Activated CD4-positive, alpha-beta T cell treated with anti-CD3 and anti-CD28 coated beads for 4 hours (primary cell): Measurements from ENCODE around the gene PABPN1L.
"Not testable (repeated sequence)": the region's sequence is repeated elsewhere in the genome, so short reads cannot be mapped to it uniquely, and the experiment has no call there.

Experiments
- DNase-seq, 2 donors: peaks; one replicate each; pipeline ENCODE4 v3.0.0-alpha.2; 2020

The PABPN1L gene

GRCh38 chr16:88825146-88825545 is 41.3 kb downstream of the PABPN1L start:
- DNase-seq: no peak

GRCh38 chr16:88824256-88825077 is 42.0 kb downstream of the PABPN1L start:
- no peak for DNase-seq

- not testable (repeated sequence) for DNase-seq
Measured at GRCh38 chr16:88823646-88824045, 42.8 kb downstream of the PABPN1L start.

DNA sequence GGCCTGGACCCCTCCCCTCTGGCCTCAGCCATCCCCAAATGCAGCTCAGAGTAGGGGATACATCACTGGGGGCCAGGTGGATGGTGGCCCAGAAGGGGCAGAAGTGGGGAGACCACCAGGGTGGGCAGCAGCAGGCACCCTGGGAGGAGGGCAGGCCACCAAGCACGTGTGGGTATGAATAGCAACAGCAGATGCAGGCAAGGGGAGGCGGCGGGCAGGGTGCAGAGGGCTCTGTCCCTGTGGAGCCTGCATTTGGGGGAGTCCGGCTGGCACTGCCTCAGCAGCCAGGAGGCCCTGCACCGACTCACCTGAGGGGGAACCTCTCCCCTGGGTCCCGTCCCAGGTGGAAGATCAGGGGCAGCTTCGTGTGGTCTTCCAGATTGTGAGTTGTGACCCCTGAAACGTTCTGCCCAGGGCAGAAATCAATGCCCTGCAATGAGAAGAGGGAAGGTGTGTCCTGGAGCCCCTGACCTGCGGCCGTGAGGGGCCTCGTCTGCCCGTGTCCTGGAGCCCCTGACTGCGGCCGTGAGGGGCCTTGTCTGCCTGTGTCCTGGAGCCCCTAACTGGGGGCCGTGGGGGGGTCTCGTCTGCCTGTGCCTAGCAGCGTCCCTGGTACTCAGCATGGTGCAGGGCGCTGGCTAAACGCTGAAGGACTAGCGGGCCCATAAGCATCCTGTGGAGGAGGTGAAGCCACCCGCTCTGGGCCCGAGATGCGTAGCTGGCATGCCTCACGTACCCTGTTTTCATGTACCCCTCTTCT is 44.0 kb downstream of the PABPN1L start:
- no peak for DNase-seq

- DNase-seq: no peak
Measured at GRCh38 chr16:88821168-88821850, 45.2 kb downstream of the PABPN1L start.

GRCh38 chr16:88820385-88821025 is 46.0 kb downstream of the PABPN1L start:
- DNase-seq: no peak

DNA sequence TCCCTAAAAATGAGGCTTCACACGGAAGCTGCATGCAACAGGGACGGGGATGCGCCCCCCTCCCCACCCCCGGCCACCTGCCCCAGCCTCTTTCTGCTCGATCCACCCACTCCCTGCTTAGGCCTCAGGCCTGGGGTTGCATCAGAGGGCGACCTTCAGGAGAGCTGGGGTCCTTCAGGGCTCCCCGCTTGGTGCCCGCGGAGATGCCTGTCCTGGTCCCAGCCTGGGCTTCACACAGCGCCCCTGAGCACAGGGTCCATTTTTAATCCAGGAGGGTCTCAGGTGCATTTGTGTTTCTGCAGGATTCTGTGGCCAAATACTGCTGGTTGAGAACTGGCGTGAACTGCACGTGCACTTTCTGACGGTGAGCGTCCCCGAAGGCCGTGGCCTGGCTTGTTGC is 47.3 kb downstream of the PABPN1L start:
- DNase-seq: no peak

- DNase-seq: no peak
Measured at GRCh38 chr16:88818575-88818874, 47.9 kb downstream of the PABPN1L start.

DNA sequence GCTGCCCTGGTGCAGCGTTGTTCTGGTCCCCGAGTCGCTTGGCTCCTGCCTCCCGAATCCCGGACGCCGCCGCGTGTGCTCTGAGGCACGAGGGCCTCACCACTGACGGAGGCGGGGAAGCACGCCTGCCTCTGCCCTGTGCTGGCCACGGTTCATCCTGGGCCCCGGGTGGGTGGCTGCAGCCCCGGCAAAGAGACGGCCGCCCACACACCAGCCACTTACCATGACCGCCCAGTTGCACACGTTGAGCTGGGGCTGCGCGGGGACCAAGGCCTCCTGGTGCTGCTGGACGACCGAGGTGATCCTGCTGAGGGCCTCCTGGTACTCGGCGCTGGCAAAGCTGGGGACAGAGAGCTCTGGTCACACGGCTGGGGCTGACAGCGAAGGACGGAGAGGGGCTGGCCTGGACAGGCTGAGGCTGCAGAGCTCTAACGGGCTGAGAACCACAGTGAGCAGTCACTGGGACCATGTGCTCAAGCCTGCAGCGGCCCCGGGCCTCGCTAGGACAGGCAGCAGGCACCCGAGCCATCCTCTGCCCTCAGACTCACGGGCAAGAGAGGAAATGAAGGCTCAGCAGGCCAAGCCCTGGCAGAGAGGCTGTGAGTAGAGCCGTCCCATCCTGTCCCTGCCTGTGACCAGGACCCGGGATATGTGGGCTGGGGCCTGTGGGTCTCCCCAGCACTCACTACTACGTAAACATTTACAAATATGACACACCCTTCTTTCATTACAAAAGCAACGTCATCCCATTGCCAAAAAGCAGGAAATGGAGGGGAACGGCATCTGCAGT is 48.5 kb downstream of the PABPN1L start:
- no peak for DNase-seq

DNA sequence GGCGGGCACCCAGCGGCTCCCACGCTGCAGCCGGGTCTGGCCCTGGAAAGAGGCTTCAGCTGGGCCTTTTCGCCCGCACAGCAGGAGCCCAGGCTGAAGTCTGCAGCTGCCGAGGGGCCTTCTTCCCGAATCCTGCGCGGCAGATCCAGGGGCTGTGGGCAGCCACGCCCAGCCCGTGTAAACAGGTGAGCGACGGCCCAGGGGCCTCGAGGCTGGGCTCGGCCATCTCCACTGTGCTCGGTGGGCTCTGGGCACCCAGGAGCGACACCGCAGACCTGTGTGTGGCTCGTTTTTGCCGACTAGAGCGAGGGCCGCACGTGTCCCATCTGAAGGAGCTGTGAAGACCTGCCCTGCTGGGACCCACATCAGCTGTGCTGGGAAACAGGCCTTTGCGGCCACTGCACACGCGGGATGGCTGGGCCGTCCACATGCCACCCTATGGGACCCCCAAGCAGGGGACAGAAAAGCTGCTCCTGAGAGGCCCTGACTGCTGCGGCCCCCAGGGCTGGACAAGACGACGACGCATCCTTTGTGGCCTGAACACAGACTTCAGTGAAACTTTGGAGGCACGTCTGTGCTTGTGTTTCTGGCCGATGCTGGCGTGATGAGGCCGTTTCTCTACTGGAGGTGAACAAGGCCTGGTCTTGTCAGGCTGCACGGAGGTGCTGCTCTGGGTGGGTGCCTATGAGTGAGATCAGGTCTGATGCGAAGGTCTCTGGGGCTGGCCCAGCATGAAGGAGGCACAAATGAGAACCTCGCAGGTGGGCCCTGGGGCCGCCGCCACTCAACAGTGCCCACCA is 49.5 kb downstream of the PABPN1L start:
- DNase-seq: no peak

GRCh38 chr16:88815901-88816589 is 50.4 kb downstream of the PABPN1L start:
- peak; percentile 42 to 52 for DNase-seq

DNA sequence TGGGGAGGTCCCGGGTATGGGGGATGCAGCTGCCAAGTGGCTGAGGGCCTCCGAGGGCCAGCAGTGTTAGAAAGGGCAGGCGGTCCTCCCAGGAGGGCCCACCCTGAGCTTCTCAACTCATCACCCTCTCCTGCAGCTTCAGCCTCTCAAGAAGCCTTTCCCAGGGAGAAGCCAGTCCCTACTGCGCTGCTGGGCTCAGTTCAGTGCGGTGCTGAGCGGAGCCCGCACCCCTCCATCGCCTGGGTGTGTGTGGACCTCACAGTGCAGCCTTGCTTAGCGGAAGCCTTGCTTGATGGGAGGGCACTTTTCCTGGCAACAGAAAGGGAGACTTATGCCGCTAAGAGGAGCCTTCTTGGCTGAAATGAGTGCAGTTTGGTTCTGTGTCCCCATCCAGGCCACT is 51.2 kb downstream of the PABPN1L start:
- DNase-seq: no peak

DNA sequence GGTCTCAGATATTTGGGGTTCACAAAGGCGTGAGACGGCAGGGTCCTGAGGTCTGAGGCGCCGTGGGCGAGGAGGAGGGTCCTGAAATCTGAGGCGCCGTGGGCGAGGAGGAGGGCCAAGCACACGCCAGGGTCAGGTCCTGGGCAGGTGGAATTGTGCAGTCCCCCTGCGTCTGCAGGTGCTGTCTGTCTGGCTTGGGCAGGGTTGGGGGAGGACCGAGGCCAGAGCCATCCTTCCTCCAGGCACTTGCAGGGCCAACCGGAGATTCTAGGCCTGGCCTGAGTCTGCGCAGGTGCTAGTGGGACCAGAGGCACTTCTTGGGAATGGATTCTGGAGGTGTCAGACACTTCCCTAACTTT is 52.3 kb downstream of the PABPN1L start:
- no peak for DNase-seq
